HEK293T (cell line): ENCODE results near the gene ADAMTS8.

ENCODE experiments used
- ARNT ChIP-seq: fragments of 450-650 bp; IDR thresholded peaks from 2 replicates; pipeline ENCODE4 v1.6.1; 2017; ENCODE audit warnings: mild to moderate bottlenecking
- ELF4 ChIP-seq: fragments of 450-650 bp; IDR thresholded peaks from 2 replicates; pipeline ENCODE4 v1.6.1; 2017; ENCODE audit warnings: antibody characterized with exemption
- FOXA1 ChIP-seq: fragments of 450-650 bp; IDR thresholded peaks from 2 replicates; pipeline ENCODE4 v1.6.1; 2016; ENCODE audit warnings: mild to moderate bottlenecking
- FOXK2 ChIP-seq: fragments of 450-650 bp; IDR thresholded peaks from 2 replicates; pipeline ENCODE4 v1.6.1; 2016; ENCODE audit warnings: mild to moderate bottlenecking
- HDGF ChIP-seq: fragments of 450-650 bp; IDR thresholded peaks from 2 replicates; pipeline ENCODE4 v1.6.1; 2017; ENCODE audit warnings: antibody characterized with exemption, borderline replicate concordance
- NFRKB ChIP-seq: fragments of 450-650 bp; IDR thresholded peaks from 2 replicates; pipeline ENCODE4 v1.6.1; 2016; ENCODE audit warnings: mild to moderate bottlenecking, moderate library complexity
- SP1 ChIP-seq: fragments of 450-650 bp; IDR thresholded peaks from 2 replicates; pipeline ENCODE4 v1.6.1; 2017
- ZNF384 ChIP-seq: fragments of 450-650 bp; IDR thresholded peaks from 2 replicates; pipeline ENCODE4 v1.6.1; 2016

DNA sequence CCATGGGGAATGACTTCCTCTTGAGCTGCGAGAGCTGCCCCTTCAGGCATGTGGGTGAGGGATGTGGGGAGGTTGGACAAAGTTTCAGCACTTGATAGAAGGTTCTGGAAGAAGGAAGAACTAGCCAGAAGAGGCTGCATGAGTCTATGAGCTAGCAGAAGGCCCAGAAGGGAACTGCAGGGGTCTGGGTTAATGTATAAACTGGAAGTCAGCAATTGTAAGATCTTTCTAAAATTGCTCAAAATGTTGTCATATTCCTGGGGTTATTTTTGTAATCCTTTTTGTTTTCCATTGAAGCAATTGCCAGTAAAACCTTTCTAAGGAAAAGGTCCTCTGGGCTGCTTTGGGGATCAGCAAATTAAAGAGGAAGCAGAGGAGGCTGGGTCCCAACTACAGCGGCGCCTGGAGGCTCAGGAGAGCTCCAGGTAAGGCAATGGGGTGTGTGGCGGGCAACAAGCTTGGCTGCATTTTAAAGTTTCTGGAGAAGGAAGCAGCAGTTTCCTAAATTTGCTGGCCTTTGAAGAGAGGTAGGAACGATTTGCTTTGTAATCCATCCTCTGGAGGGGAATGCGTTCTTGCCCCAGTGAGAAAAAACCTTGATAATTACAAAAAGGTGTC is 49.3 kb upstream of the ADAMTS8 start:
- TF ChIP-seq SP1 (no peak), ARNT (no peak), FOXK2 (no peak), HDGF (no peak), FOXA1 (no peak), ZNF384 (no peak), ELF4 (no peak), NFRKB (no peak)
